Measurements from ENCODE around the gene CDK19.

DNA sequence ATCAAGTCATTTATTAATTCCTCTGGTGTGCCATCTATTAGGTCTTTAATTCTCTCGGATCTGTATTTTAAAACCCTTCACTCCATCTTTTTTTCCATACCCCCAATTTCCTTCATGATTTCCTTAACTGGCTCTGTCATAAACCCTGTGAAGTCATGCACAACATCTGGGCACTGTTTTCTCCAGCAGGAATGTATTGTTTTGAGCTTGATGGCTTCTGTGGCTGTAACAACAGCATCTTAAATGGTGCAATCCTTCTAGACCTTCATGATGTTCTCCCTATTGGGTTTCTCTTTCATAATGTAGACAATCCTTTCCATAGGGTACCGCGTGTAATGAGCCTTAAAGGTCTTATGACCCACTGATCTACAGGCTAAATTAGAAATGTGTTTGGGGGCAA lies 29.0 kb downstream of the CDK19 start:
- no peak for TF ChIP-seq CTCF (conservative IDR thresholded peaks at IDR 0.05 in 1 of 2, IDR thresholded peaks at IDR 0.05 in 1 of 2; ENCODE audit: low read depth in 1 of 2, low read length in 2 of 2)
- no peak for TF ChIP-seq EZH2 (IDR thresholded peaks at IDR 0.05; ENCODE audit: low read length, missing control alignments)
